Neural progenitor cell (in vitro differentiated cells): ENCODE data around the gene KDM6A. TPM values are rescaled to one million over a fixed set of nuclear protein-coding genes. Genes with fewer than 3 reads are reported as not detected.

Experiments used
- DNase-seq: peaks from one replicate; pipeline ENCODE4 v3.0.0-alpha.2; 2016; ENCODE audit warnings: low spot score
- H2AFZ ChIP-seq: fragments of 200-600 bp; sonication (generic); replicated peaks from 2 replicates; pipeline ENCODE4 v1.6.1; 2016; ENCODE audit warnings: antibody characterized with exemption
- H3F3A ChIP-seq: fragments of 200-600 bp; sonication (generic); 2 replicates; pipeline ENCODE4 v1.6.1; 2016; ENCODE audit warnings: antibody characterized with exemption, low read depth
- H3K27ac ChIP-seq: fragments of 200-600 bp; sonication (generic); 2 replicates; pipeline ENCODE4 v1.5.1; 2016; ENCODE audit warnings: mild to moderate bottlenecking
- H3K27me3 ChIP-seq: fragments of 200-600 bp; sonication (generic); 2 replicates; pipeline ENCODE4 v1.6.1; 2016; ENCODE audit warnings: mild to moderate bottlenecking, moderate library complexity
- H3K36me3 ChIP-seq: fragments of 200-600 bp; sonication (generic); 2 replicates; pipeline ENCODE4 v1.5.1; 2016
- H3K4me1 ChIP-seq: fragments of 200-600 bp; sonication (generic); 2 replicates; pipeline ENCODE4 v1.6.1; 2016; ENCODE audit warnings: mixed run types
- H3K4me2 ChIP-seq: fragments of 200-600 bp; sonication (generic); 2 replicates; pipeline ENCODE4 v1.6.1; 2016
- H3K4me3 ChIP-seq: fragments of 200-600 bp; sonication (generic); 2 replicates; pipeline ENCODE4 v1.5.1; 2016
- H3K79me2 ChIP-seq: fragments of 200-600 bp; sonication (generic); 2 replicates; pipeline ENCODE4 v1.6.1; 2016; ENCODE audit warnings: low read depth
- H3K9ac ChIP-seq: fragments of 200-600 bp; sonication (generic); 2 replicates; pipeline ENCODE4 v1.6.1; 2016
- H3K9me3 ChIP-seq: fragments of 200-600 bp; sonication (generic); 2 replicates; pipeline ENCODE4 v1.5.1; 2016; ENCODE audit warnings: low read depth
- H4K20me1 ChIP-seq: fragments of 200-600 bp; sonication (generic); 2 replicates; pipeline ENCODE4 v1.6.1; 2016; ENCODE audit warnings: low read depth
- H3K27ac Mint-ChIP-seq: 3 replicates; pipeline ENCODE4 v1.8.0; 2021; ENCODE audit warnings: mixed read lengths
- H3K27me3 Mint-ChIP-seq: 2 replicates; pipeline ENCODE4 v1.8.0; 2022; ENCODE audit warnings: low read depth, mild to moderate bottlenecking, inconsistent platforms, moderate library complexity, mixed read lengths; ENCODE audit not compliant: insufficient read depth
- H3K36me3 Mint-ChIP-seq: 3 replicates; pipeline ENCODE4 v1.8.0; 2021; ENCODE audit warnings: mixed read lengths
- H3K4me1 Mint-ChIP-seq: 3 replicates; pipeline ENCODE4 v1.8.0; 2021; ENCODE audit warnings: mixed read lengths
- H3K4me3 Mint-ChIP-seq: 3 replicates; pipeline ENCODE4 v1.8.0; 2021; ENCODE audit warnings: mild to moderate bottlenecking, moderate library complexity, mixed read lengths
- H3K9me3 Mint-ChIP-seq: 3 replicates; pipeline ENCODE4 v1.8.0; 2020; ENCODE audit warnings: mixed read lengths
- CTCF ChIP-seq: fragments of 200-600 bp; sonication (generic); IDR thresholded peaks from 2 replicates; pipeline ENCODE4 v1.5.1; 2017; ENCODE audit warnings: antibody characterized with exemption, mild to moderate bottlenecking
- EZH2 ChIP-seq: fragments of 200-600 bp; sonication (generic); IDR thresholded peaks from 2 replicates; pipeline ENCODE4 v1.6.1; 2017; ENCODE audit warnings: antibody characterized with exemption, mild to moderate bottlenecking, moderate library complexity
- EZH2phosphoT487 ChIP-seq: fragments of 200-600 bp; sonication (generic); IDR thresholded peaks from 2 replicates; pipeline ENCODE4 v1.6.1; 2017; ENCODE audit warnings: antibody characterized with exemption
- total RNA-seq: library from RNA; depleted of rRNA; stranded (reverse); fragments of >200 nt; gene quantifications from 2 replicates; pipeline ENCODE4 v1.2.3, GENCODE V29; 2015; ENCODE audit warnings: low replicate concordance

The KDM6A gene
- total RNA-seq, 1 donor from 2014 or later = 56.2 TPM

DNA sequence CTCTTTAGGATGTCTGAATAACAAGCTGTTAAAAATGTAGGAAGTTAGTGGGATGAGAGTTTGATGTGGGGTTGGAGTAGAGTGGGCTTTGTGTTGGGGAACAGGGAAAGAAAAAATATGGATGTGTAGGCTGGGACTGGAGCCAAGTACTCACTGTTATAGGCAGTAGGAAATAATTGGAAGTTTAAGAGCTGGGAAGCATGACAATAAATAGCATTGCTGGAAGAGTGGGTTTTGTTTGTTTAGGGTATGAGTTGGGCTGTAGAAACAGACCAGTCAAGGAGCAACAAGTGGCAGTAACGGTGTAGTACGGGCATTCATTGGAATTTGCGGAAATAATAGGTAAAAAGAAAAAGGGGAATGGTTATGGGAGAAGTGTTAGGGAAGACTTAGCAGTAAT is 81.6 kb downstream of the KDM6A start:
- H3K27me3 ChIP-seq = no peaks in the 10 kb centered on the region
- Mint-ChIP-seq H3K27me3 (peaks cover 3% of the 10 kb centered on the region), H3K9me3 (peaks cover 30% of the 10 kb centered on the region), H3K36me3 (peaks cover 11% of the 10 kb centered on the region), H3K4me1 (peaks cover 7% of the 10 kb centered on the region), H3K27ac (no peak overlapping the region), H3K4me3 (no peak overlapping the region)
- no peak overlapping the region for H3K9ac ChIP-seq
- H3F3A ChIP-seq = peaks cover 1% of the 10 kb centered on the region
- peaks cover 52% of the 10 kb centered on the region for H4K20me1 ChIP-seq
- no peaks in the 10 kb centered on the region for H3K36me3 ChIP-seq
- H3K79me2 ChIP-seq = peaks cover 100% of the 10 kb centered on the region
- H3K4me1 ChIP-seq = peaks cover 28% of the 10 kb centered on the region
- H3K4me3 ChIP-seq = peak overlapping the region; percentile 21
- peak overlapping the region; percentile 8 for H3K4me2 ChIP-seq
- H2AFZ ChIP-seq = no peak overlapping the region
- no peak for DNase-seq
- H3K9me3 ChIP-seq = no peaks in the 10 kb centered on the region
- peak overlapping the region; percentile 3 for H3K27ac ChIP-seq
- TF ChIP-seq EZH2phosphoT487 = no peak
- no peak for TF ChIP-seq CTCF
- TF ChIP-seq EZH2 = no peak

GRCh38 chrX:44957848-44958247 is 84.9 kb downstream of the KDM6A start:
- Mint-ChIP-seq H3K4me1 (no peaks in the 10 kb centered on the region), H3K9me3 (peaks cover 12% of the 10 kb centered on the region), H3K36me3 (peaks cover 5% of the 10 kb centered on the region), H3K4me3 (no peak overlapping the region), H3K27me3 (no peaks in the 10 kb centered on the region), H3K27ac (no peak overlapping the region)
- Histone ChIP-seq H3K4me1 (peaks cover 35% of the 10 kb centered on the region), H3F3A (no peaks in the 10 kb centered on the region), H3K79me2 (peaks cover 100% of the 10 kb centered on the region), H3K4me3 (no peak overlapping the region), H3K4me2 (no peak overlapping the region), H4K20me1 (peaks cover 44% of the 10 kb centered on the region), H3K27me3 (no peaks in the 10 kb centered on the region), H3K27ac (no peak overlapping the region), H3K9ac (no peak overlapping the region), H3K36me3 (no peaks in the 10 kb centered on the region), H3K9me3 (no peaks in the 10 kb centered on the region), H2AFZ (no peak overlapping the region)
- TF ChIP-seq EZH2 (no peak), CTCF (no peak), EZH2phosphoT487 (no peak)
- DNase-seq = no peak

- DNase-seq = no peak
- Mint-ChIP-seq H3K4me1 (no peaks in the 10 kb centered on the region), H3K4me3 (no peak overlapping the region), H3K36me3 (peaks cover 12% of the 10 kb centered on the region), H3K9me3 (peaks cover 7% of the 10 kb centered on the region), H3K27me3 (no peaks in the 10 kb centered on the region), H3K27ac (no peak overlapping the region)
- Histone ChIP-seq H4K20me1 (peaks cover 38% of the 10 kb centered on the region), H3F3A (no peaks in the 10 kb centered on the region), H3K27ac (no peak overlapping the region), H2AFZ (no peak overlapping the region), H3K36me3 (no peaks in the 10 kb centered on the region), H3K27me3 (no peaks in the 10 kb centered on the region), H3K9ac (no peak overlapping the region), H3K4me2 (no peak overlapping the region), H3K79me2 (peaks cover 100% of the 10 kb centered on the region), H3K4me3 (no peak overlapping the region), H3K9me3 (no peaks in the 10 kb centered on the region), H3K4me1 (peaks cover 29% of the 10 kb centered on the region)
- TF ChIP-seq EZH2 (no peak), EZH2phosphoT487 (no peak), CTCF (no peak)
These were observed 85.5 kb downstream of the KDM6A start for GRCh38 chrX:44958480-44958879.
